ENCODE measurements around the gene FHOD3.
"Not testable (repeated sequence)": the region's sequence is repeated elsewhere in the genome, so short reads cannot be mapped to it uniquely, and the experiment has no call there.

FHOD3 gene

DNA sequence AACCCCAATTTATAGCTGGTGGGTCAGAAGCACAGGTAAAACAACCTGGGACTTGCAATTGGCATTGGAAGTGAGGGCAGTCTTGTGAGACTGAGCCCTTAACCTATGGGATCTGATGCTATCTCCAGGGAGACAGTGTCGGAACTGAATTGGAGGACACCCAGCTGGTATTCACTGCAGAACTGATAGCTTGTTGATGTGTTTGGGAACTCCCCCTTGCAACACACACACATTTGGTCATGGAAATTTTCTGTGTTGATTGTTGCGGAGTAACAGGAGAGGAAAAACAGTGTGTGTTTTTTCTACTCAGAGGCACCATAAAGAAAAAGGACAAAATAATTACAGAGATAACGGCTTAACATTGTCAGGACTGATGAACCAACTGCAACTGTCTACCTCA lies 515.2 kb downstream of the FHOD3 start:
- in situ Hi-C loops (cut with MboI; ENCODE audit: low pct_unique_long_range_greater_than_20kb, low sequenced_read_pairs, unreplicated experiment) = no loop called here
- TF ChIP-seq, protein P1, sequence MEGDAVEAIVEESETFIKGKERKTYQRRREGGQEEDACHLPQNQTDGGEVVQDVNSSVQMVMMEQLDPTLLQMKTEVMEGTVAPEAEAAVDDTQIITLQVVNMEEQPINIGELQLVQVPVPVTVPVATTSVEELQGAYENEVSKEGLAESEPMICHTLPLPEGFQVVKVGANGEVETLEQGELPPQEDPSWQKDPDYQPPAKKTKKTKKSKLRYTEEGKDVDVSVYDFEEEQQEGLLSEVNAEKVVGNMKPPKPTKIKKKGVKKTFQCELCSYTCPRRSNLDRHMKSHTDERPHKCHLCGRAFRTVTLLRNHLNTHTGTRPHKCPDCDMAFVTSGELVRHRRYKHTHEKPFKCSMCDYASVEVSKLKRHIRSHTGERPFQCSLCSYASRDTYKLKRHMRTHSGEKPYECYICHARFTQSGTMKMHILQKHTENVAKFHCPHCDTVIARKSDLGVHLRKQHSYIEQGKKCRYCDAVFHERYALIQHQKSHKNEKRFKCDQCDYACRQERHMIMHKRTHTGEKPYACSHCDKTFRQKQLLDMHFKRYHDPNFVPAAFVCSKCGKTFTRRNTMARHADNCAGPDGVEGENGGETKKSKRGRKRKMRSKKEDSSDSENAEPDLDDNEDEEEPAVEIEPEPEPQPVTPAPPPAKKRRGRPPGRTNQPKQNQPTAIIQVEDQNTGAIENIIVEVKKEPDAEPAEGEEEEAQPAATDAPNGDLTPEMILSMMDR (IDR thresholded peaks at IDR 0.05; ENCODE audit: extremely low read depth, insufficient read depth, missing control alignments) = no peak
- no peak for DNase-seq (ENCODE audit: low spot score)

DNA sequence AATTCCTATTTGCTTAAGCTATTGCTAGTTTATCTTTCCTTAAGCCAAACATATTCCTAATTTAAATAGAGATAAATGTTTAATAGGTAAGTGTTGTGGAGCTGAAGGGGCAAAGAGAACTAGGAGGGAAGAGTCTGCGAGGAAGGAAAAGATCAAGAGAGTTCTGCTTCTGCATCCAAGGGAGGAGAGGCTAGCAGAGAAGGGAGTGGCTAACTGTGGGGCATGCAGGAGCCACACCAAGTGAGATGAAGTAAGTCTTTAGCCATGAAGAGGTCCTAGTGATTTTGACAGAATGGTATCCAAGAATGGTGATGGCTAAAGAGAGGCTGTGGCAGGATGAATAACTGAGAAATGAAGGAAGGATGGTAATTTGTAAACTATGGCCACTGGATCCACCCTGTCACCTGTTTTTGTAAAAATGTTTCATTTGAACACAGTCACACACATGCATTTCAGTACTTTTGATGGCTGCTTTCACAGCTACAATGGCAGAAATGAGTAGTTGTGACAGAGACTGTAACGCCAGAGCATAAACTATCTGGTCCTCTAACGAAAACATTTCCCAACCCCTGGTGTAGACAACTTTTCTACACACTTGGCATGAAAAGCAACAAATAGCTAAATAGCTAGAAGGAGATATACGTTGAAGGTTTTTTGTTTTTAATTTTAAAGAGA lies 515.7 kb downstream of the FHOD3 start:
- TF ChIP-seq, protein P1 (IDR thresholded peaks at IDR 0.05; ENCODE audit: extremely low read depth, insufficient read depth, missing control alignments) = no peak
- in situ Hi-C loops (cut with MboI; ENCODE audit: low pct_unique_long_range_greater_than_20kb, low sequenced_read_pairs, unreplicated experiment) = no loop called here
- DNase-seq (ENCODE audit: low spot score) = no peak

DNA sequence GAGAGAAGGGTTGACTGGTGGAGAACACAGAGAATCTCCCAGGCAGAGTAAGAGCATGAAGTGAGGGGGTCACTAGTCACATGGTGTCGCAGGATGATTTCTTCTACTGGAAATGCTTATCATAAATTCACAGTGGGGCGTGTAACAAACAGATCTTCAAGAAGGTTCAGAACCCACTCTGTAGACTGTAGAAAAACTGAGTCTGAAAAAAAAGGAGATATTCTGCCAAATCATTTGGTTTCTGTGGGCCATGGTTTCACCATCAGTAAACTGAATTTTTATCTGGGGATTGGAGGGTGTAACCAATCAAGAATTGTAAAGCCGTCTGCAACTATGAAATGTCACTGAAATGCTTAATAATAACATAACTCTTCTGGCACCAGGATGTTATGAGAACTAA lies 516.3 kb downstream of the FHOD3 start:
- no peak for DNase-seq (ENCODE audit: low spot score)
- in situ Hi-C loops (cut with MboI; ENCODE audit: low pct_unique_long_range_greater_than_20kb, low sequenced_read_pairs, unreplicated experiment) = no loop called here

DNA sequence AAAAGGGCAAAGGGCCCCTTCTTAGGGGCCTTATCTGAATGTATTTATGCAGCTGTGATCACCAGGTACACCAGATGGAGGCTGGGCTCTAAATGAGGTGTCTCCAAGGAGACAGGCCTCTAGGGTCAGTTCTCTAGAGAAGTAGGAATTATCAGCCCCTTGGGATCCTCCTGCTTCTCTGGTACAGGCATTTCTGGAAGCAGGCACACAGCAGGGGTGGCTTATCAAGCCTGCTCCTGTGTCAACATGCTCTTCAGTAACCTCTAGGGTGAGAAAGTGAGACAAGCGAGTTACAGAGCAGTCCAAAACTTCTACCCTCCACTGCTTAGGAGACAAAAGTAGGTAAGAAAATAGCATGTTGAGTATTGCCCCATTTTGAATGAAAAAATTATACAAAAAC lies 517.5 kb downstream of the FHOD3 start:
- no peak for DNase-seq (ENCODE audit: low spot score)
- in situ Hi-C loops (cut with MboI; ENCODE audit: low pct_unique_long_range_greater_than_20kb, low sequenced_read_pairs, unreplicated experiment) = no loop called here
- TF ChIP-seq, protein P1 (IDR thresholded peaks at IDR 0.05; ENCODE audit: extremely low read depth, insufficient read depth, missing control alignments) = no peak

More for the DNA sequence above, 516.3 kb downstream of the FHOD3 start:
- TF ChIP-seq, protein P1 (IDR thresholded peaks at IDR 0.05; ENCODE audit: extremely low read depth, insufficient read depth, missing control alignments) = no peak

DNA sequence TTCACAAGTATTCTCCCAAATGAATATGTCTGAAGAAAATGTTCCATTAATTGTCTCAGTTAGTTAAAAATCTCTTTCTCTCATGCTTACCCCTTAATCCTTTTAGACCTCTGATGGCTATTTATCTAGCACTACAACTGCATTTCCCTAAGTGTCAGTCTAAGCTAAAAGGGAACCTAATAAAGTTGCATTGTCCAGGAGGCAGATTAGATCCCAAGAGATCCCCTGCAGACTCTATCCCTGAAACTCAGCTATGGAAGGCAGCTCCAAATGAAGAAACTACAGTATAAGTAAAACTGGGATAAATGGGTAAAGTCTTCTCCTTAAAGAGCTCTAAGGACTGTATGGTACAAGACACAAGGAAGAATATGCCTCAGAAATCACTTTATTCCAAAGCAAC lies 518.6 kb downstream of the FHOD3 start:
- in situ Hi-C loops (cut with MboI; ENCODE audit: low pct_unique_long_range_greater_than_20kb, low sequenced_read_pairs, unreplicated experiment); DNase-seq (ENCODE audit: low spot score): not testable (repeated sequence)

DNA sequence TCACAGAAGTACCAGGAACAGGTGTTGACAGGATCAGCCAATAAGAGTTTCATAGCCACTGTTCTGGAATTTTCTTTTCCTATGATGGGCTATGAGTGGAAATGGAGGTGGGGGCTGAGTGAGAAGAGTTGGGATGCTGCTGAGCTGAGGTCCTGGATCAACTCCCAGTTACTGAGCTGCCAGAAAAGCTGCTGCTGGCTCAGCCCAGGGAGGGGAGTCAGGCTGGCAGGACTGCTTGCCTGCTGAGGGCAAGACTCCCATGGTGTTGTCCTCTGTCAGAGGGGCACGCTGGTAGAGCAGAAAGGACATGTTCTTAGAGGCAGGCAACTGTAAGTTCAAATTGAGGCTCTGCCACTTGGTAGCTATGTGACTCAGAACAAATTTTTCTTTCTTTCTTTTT lies 519.5 kb downstream of the FHOD3 start:
- DNase-seq (ENCODE audit: low spot score) = no peak
- TF ChIP-seq, protein P1 (IDR thresholded peaks at IDR 0.05; ENCODE audit: extremely low read depth, insufficient read depth, missing control alignments) = no peak
- in situ Hi-C loops (cut with MboI; ENCODE audit: low pct_unique_long_range_greater_than_20kb, low sequenced_read_pairs, unreplicated experiment) = no loop called here

DNA sequence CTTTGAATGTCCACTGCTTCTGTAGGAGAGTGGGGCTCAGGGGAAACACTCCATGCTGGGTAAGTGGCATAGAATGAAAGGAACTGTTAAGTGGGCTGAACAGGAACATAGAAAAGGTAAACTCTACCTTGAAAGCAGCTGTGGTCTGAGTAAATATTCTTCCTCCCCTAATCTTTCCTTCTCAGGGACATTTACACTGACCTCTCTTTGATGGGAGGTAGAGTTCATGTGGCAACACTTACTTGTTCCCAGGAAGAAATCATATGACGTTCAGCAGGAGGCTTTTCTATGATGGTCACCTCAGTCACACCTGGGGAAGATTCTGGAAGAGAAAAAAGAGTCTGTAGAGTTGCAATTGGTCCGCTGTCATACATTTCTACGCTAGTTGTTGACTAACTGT lies 521.1 kb downstream of the FHOD3 start:
- in situ Hi-C loops (cut with MboI; ENCODE audit: low pct_unique_long_range_greater_than_20kb, low sequenced_read_pairs, unreplicated experiment) = no loop called here
- no peak for DNase-seq (ENCODE audit: low spot score)
- TF ChIP-seq, protein P1 (IDR thresholded peaks at IDR 0.05; ENCODE audit: extremely low read depth, insufficient read depth, missing control alignments) = no peak
